Medulla oblongata (tissue), 1 donor: ENCODE measurements around the gene GTF2E1.
"Not testable (repeated sequence)": the region's sequence is repeated elsewhere in the genome, so short reads cannot be mapped to it uniquely, and the experiment has no call there.

Source experiments
- DNase-seq: peaks from one replicate; pipeline ENCODE4 v3.0.0-alpha.2; 2015; ENCODE audit errors: extremely low spot score

The GTF2E1 gene

DNA sequence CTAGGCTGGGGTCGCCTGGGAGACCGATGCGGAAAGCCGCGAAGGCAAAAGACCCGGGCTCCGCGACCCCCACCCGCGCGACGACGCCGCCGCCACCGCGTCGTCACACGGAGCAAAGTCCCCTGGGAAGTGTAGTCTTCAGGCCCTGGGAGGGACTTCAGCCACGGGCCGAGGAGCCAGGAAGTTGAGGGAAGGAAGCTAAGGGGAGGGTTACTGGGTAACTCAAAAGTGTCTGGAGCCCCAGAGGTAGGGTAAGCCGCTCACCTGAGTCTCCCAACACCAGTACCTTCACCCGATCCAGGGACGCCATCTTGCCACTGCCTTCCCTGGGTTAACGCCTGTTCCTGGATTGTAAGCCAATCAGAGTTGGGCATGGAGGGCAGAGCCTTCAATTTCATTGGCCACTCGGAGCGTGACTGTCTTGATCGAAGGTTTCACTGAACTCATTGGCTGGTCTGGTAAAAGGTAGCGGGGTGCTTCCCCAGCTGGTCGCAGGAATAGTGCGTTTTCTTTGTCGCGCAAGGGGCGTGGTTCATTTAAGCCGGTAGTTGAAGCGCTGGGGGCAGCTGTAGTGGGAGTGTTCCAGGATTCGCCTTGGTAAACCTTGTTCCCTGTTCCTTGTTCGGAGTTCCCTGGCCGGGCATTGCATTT is at the start of gene GTF2E1, which contains the start of gene RABL3:
TSS of gene GTF2E1 (plus strand) at position 547 of the 651 bp plus-strand sequence. CDS start 7,809 bp downstream, outside the sequence.
TSS of gene RABL3 (minus strand) at position 319 of the 651 bp plus-strand sequence. CDS start at position 310, 9 bp downstream.
- DNase-seq: peak; percentile 100

DNA sequence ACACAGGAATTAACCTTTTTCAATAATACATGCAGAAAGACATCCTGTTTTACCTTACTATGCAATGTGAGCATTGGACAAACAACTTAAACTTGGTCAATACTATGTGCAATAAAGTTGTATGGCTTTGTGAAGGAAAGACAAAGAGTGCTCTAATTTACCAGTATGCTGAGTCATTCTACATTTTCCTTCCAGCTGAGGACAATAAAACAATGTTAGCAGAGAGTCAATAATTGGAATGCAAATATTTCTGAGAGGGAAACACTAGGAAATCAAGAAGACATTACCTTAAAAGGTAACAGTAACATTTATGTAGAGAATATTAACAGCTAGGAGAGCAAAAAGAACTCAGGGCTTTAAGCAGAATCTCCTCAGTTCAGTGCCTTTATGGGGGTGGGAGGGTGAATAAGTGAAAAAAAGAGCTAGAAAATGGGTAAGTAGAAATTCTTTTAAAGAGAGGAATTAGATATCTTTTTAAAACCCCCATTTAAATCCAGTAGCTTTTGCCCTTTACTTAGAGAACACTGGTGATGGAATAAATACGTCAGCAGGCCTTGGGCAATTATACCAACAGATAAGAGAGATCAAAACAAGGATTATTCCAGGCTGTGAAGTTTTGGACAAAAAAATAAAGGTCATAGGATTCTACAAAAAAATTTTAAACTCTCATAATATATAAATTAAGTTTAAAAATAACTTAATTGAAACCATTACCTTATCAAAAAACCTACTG is 48.9 kb upstream of the GTF2E1 start:
- DNase-seq: peak; percentile 52

DNA sequence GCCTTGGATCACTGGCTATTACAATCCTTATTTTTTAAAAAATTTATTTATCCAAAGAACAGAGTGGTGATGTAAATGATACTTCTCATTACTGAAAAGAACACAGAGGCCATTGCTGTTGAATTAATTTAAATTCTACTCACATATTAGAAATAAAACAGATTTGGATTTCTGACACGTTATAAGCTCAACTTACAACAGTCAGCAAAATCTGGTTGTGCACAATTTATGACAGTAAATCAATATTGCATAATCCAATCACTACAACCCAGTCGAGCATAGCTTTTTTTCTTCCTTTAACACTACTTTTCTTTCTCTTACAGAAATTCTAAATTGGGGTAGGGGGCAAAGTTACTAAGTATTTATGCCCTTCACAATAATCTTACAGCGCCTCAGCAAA is 43.2 kb upstream of the GTF2E1 start:
- DNase-seq: no peak

DNA sequence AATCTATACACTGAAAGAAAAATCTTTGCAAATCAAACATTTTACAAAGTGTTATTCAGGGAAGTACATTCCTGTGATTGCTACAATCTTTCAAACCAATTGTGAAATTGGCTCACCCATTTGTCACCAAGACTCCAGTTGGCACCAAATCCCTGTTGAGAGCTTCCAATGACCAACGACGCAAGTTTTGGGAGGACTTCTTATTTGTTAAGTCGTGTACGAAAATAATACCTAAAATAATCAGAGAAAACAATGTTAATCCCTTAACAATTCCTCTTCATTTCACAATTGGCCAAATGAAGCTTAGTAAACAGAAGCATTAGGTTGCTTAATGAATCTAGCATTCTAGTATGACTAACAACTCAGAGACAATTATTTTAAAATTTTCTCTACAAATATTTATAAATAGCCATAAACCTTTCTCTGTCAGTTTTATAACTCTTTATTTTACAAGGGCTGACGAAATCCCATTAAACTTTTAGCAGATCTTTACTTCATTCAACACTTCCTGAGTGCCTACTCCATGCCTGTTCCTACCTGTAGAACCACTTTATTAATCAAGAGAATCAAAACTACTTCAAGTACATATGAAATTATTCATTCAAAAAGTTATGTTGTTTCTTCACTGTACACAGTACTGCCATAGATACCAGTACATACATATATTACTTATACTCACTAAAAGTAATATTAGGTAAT is 36.5 kb upstream of the GTF2E1 start:
- DNase-seq: no peak

DNA sequence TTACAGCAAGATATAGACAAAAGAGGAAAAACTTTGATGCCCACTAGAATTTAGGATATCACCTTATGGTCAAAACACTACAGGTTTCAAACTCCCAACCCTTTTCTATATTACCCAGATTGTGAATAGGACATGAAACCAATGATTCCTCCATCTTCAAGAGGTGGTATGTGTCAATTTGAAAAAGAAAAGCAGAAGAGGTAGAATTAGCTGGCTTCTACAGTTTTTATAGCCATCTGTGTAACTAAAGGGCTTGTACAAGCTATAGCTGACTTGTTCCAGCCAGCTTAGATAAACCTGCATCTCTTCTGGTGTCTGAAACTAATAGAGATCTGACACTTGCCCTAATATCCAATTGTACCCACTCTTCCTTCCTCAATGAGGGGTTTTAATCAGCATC is 35.6 kb upstream of the GTF2E1 start:
- no peak for DNase-seq

DNA sequence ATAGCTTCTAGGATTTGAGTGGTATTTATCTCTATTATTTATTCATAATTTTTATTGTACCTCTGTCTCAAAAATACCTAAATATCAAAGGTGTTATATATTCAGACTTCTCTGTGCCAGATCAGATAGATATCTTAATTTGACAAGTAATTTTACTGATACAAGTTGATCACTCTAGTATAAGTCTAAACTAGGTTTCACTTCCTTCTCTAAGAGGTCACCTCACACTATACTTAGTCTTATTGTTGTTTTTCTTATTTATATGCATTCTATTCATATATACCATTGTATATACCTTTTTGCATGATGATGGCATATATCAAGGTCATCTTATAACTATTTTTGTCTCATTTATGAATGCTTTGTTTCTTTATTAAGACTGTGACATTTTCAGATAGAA is 34.1 kb upstream of the GTF2E1 start:
- no peak for DNase-seq

DNA sequence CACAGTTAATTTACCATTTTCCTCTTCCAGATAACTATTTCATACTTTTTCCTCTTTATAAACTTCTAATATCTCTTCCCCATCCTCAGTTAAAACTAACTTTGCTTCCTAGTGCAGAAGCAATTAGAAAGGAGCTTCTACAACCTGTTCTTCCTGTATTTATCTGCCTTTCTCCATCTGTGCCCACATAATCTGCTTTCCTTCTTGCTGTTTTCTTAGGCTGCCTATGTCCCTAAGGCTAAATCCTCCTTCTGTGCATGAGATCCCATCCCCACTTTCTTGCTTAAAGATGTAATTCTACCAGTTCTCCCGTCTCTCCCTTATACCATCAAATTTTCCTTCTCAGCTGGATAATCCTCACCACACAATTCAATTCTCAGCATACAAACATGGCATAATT is 32.2 kb upstream of the GTF2E1 start:
- no peak for DNase-seq

DNA sequence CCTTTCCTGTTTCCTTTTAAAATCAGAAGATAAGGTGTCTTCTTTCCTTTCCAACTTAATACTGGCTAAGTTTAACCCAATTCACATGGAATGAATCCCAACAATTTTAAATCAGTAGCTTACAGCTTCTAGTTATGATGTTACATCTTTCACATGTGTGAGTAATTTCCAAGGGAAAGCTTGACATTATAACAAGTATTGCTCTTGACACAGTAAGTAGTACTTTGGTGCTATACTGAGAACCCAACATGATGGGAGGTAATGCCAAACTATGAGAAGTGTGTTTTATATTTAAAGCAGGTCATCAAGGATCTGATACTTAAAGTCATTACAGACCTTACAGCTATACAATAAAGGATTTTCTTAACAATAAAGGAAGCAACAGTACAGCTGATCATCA is 29.3 kb upstream of the GTF2E1 start:
- DNase-seq: no peak

DNA sequence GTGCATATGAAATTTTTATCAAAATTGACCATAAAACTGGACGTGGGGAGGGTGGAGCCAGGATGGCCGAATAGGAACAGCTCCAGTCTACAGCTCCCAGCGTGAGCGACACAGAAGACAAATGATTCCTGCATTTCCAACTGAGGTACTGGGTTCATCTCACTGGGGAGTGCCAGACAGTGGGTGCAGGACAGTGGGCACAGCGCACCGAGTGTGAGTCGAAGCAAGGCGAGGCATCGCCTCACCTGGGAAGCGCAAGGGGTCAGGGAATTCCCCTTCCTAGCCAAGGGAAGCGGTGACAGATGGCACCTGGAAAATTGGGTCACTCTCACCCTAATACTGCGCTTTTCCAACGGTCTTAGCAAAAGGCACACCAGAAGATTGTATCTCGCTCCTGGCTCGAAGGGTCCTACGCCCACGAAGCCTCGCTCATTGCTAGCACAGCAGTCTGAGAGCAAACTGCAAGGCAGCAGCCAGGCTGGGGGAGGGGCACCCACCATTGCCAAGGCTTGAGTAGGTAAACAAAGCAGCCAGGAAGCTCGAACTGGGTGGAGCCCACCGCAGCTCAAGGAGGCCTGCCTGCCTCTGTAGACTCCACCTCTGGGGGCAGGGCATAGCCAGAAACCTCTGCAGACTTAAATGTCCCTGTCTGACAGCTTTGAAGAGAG is 23.2 kb upstream of the GTF2E1 start:
- DNase-seq: not testable (repeated sequence)

DNA sequence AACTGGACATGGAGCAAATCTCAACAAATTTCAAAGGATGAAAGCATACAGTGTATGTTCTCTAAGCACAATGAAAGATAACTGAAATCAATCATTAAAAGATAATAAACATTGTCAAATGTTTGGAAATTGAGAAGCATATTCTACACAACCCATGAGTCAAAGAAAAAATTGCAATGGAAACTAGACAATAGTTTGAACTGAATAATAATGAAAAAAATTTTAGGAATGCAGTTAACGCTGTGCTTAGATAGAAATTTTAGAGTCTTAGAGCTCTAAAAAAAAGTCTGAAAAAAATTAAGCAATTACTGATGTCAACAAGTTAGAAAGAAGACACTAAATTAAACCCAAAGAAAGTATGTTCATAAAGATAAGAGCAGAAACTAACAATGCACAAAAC is 15.8 kb upstream of the GTF2E1 start:
- DNase-seq: no peak

DNA sequence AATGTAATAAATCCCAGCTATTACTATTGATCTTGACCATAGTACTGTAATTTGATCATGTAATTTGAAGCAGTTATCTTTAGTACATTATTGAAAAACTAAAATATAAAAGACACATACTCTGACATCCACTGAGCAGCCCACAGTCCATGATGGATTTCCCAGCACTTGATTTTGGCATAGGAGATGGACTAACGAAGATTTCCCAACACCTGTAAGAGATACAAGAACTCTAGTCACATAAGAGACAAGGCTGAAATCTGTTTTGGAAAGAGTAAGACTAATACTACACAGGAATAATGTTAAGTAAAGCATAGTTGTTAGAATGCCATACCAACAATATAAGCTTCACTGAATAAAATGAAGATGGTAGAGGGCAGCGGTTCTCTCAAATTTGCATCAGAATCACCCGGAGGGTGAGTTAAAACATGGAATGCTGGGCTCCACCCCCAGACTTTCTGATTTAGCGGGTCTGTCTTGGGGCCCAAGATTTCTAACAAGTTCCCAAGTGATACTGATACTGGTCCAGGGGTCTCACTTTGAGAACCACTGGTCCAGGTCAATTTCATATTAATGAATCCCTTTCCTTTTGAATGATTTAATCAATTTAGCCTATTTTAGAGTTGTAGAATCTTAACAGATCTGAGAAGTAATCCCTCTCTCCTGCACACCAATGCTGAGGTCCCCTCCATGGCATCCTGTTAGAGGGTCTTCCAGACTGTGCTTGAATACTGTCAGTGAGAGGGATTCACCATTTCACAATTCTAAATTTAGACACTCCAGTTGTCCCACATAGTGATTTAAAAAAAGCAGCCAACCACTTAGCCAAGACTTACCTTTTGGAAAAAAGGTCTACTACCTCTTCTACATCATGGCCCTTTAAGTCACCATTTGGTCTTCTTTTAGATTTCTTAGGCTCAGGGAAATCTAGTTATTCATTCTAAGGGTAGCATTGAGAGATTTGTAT is 11.7 kb upstream of the GTF2E1 start:
- no peak for DNase-seq

DNA sequence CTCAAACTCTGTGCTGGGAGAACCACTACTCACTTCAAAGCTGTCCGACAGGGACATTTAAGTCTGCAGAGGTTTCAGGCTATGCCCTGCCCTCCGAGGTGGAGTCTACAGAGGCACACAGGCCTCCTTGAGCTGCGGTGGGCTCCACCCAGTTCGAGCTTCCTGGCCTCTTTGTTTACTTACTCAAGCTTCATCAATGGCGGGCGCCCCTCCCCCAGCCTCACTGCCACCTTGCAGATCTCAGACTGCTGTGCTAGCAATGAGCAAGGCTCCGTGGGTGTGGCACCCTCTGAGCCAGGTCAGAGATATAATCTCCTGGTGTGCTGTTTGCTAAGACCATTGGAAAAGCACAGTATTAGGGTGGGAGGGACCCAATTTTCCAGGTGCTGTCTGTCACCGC is 4.5 kb upstream of the GTF2E1 start:
- DNase-seq: not testable (repeated sequence)

DNA sequence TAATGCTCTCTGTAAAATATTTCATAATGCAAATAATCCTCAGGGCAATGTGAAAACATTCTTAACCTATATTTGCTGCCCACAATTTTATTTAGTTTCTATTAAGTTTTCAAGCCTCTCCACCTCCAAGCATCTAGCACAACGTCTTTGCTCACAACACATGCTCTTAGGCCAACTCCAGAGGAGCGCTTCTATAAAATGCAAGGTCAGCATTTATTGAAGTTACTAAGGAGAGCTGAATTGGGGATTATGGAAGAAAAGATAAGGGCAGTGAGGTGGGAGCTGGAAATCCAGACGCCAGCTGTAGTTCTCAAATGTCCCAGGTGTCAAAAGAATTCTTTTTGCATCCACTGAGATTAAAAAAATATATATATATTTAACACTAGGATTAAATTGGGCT is 1.2 kb upstream of the GTF2E1 start:
- no peak for DNase-seq

DNA sequence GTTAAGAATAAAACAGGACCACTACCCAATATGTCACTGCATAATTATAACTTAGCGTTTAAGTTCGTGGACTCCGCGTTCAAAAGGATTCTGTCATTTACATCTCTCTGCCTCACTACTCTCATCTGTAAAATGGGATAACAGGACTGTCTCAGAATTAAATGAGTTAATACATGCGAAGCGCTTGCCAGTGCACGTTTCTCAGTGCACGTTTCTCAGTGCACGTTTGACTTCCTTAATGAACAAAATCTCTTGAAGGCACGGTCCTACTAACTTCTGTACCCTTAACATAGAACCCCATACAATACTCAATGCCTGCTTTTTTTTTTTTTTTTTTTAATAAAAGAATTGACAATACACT is 727 bp upstream of the GTF2E1 start:
- DNase-seq: no peak

DNA sequence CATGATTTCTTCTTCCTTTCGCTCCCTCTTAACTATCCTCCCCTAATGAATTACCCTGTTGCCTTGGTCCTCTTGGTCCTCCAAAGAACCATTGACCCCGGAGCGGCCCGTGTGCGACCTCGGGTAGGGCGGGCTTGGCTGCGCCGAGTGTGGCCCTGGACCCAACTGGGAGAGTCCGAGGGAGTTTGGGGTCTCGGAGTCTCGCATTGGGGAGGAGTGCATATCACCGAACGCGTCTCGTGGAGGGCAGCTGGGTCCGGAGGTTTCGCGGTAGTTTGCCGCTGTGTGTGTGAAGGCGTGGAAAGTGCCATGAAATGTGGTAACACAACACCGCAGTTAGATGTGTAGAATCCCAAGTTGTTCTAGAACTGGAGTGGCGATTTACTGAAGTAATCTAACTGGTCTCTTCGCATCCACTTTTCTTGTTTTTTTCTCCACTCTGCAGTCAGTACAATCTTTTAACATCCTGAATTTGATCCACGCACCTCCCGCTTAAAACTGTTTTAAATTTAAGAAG is 363 bp downstream of the GTF2E1 start:
- DNase-seq: no peak

DNA sequence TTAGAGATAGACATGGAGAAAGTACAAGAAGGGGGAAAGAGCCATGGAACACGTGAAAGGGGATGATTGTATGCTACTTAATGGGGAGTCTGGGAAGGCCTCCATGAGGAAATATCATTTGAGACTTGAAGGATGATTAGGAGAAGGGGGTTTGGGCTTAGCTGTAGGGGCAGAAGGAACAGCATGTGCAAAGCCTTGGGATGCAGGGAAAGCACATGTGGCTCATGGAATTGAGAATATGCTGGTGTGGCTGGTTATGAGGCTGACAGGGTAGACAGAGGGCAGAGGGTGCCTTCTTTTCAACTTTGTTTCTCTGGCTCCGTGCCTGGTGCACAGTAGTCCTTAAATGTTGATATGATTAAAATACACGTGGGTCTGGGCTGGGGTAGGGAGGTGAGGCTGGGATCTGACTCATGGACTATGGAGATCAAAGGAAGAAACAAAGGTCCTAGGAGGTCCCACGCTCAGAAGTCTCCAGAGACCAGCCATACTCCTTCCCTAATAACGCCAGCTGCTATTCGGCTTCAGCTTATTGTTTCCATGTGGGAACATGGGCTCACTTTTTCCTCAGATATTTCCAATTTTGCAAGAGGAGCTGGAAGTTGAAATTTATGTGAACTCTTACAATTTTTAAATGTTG is 1.1 kb downstream of the GTF2E1 start:
- DNase-seq: no peak

DNA sequence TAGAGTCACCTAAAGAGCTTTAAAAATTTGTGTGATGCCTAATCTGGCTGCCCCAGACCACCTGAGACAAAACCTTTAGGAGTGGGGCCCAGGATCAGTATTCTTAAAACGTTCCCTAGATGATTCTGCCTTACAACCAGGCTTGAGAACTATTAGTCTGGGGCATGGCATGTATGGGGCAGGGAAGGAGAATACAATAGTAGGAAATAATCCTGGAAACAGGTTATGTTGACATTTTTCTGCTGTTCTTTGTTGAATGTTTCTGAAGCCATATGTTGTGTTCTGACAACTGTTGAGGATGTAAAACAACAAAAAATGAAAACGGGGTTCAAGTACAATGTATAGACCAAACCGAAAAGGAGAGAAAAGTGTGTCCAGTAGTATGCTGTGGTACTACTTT is 2.9 kb downstream of the GTF2E1 start:
- DNase-seq: no peak

DNA sequence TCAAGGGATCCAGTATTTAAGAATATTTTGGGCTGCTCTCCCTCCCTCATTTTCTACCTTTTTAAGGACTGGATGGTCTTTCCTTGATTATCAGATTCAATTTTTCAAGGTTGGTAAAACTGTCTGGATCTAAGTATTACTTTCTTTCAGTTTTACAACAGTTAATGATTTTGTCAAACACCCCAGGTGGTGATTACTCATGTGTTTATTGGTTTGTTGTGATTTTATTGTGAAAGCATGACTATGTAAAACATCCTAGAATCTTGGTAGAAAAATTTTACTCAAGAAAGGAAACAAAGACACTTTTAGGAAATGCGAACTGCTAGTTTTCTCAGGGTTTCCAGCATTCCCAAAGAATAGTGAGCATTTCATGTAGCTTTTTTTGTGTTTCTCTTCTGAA is 7.3 kb downstream of the GTF2E1 start:
- DNase-seq: no peak

DNA sequence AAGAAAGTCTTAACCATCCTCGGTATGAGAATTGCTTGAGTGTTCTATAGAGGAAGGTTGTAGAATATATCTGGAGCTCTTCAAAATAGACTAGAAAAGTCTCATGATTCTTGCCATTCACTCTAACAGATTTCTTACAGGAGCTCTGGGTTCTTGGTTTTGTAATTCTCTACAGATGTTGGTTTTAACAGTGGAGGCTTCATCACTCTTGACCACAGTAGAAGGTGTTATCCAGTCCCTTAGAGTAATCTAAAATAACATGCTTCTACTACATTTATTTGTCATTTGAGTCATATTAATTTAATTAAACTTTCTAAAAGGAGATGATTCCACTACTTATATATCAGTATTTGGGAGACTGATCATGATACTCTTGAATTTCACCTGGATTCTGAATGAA is 9.7 kb downstream of the GTF2E1 start:
- no peak for DNase-seq

DNA sequence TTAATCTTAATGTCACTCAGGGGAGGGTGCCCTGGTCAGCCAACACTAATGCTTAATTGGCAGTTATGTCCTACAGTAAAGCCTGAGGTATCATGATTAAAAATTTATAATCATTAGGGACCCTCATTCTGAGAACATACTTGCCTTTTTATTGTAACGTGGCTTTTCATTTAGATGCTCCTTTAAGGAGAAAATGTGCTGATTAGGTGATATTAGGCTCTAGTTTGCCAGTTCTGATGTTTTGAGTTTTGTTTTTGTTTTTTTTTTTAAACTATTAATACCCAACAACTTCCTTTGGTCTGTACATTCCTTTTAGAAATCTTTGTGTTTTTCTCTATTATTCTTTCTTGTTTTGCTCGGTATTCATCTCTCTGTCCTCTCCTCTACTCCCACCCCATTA is 10.3 kb downstream of the GTF2E1 start:
- no peak for DNase-seq
